Colon (tissue), 2 donors: ENCODE data around the gene DDX52.

Source experiments
- FAIRE-seq: peaks from 2 replicates; lab custom pipeline; 2012; peaks lifted over from hg19 to GRCh38; lab: Jason Lieb, UNC
- donor health status: control.
- donor health status: control.

The DDX52 gene

GRCh38 chr17:37576281-37576680 lies 67.0 kb downstream of the DDX52 start:
- FAIRE-seq = no peak

- FAIRE-seq = no peak
Measured at GRCh38 chr17:37574427-37574826, 68.8 kb downstream of the DDX52 start.

- no peak for FAIRE-seq
Measured at GRCh38 chr17:37571674-37572073, 71.6 kb downstream of the DDX52 start.

- FAIRE-seq = no peak
Measured at GRCh38 chr17:37570527-37571093, 72.6 kb downstream of the DDX52 start.

- no peak for FAIRE-seq
Measured at GRCh38 chr17:37568350-37569053, 74.7 kb downstream of the DDX52 start.

- no peak for FAIRE-seq
Measured at GRCh38 chr17:37567538-37567937, 75.7 kb downstream of the DDX52 start.

GRCh38 chr17:37567137-37567536 lies 76.1 kb downstream of the DDX52 start:
- FAIRE-seq = no peak

- no peak for FAIRE-seq
Measured at GRCh38 chr17:37564252-37564651, 79.0 kb downstream of the DDX52 start.

GRCh38 chr17:37562016-37562745 lies 81.1 kb downstream of the DDX52 start:
- no peak for FAIRE-seq
